Measurements from ENCODE around the gene MLX.

DNA sequence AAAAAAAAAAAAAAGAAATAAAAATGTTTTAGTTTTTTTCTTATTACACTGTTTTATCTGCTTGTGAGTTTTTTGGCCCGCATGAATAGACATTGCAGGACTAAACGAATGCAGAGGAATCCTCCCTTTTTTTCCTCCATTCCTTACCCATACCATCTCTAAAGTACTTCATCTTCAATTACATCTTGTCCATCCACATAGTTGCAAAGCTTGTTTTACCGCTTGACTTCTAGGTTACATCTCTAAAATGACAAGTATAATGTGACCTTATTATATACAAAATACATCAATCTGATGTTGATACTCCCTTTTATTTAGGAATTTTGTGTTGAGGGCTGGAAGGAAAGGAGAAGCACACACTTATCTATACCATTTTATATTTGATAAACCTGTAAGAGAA is 29.5 kb downstream of the MLX start:
- TF ChIP-seq EZH2phosphoT487 (IDR thresholded peaks at IDR 0.05; ENCODE audit: insufficient read depth, low read depth) (no peak), EZH2 (IDR thresholded peaks at IDR 0.05; ENCODE audit: insufficient read depth, poor library complexity, severe bottlenecking) (no peak)
